IPS-NIHi7 (cell line): ENCODE results near the gene ARHGAP22.

Source experiments
- DNase-seq: peaks from one replicate; pipeline ENCODE4 v3.0.0; 2012; ENCODE audit warnings: mixed read lengths; ENCODE audit errors: extremely low spot score

The ARHGAP22 gene

GRCh38 chr10:48533540-48533939 is 71.3 kb downstream of the ARHGAP22 start:
- DNase-seq, result no peak

DNA sequence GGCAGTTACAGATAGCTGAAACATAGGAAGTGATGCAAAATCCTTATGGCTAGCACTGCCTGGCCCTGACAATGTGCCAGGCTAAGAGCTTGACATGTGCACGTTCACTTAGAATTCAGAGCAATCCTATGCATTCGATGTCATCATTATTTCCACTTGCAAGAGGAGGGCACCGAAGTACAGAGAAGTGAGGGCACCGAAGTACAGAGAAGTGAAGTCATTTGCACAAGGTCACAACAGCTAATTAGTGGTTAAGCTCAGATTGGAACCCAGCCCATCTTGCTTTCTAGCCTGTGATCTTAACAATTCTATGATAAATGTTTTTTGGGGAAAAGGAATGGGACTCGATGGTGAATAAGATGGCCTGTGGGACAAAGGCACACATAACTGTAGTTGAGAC is 73.4 kb downstream of the ARHGAP22 start:
- no peak for DNase-seq

GRCh38 chr10:48529331-48529730 is 75.5 kb downstream of the ARHGAP22 start:
- no peak for DNase-seq

DNA sequence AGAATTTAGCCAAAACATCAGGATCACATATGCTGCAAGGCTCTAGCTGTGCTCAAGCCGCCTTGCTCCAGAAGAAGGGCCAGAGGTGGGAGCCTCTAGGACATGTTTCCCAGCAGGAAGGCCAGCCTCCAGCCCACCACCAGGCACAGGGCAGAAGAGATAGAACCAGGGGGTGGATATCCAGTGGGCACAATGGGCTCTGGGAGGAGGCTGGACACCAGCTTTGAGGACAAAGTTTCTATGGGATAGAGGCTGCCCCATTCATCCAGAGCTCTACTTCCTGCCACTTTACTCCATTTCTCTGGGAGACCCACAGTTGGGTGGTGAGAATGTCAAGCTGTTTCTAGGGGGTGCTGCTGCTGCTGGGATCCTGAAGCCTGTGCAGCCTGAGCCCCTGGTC is 77.1 kb downstream of the ARHGAP22 start:
- DNase-seq, result no peak

DNA sequence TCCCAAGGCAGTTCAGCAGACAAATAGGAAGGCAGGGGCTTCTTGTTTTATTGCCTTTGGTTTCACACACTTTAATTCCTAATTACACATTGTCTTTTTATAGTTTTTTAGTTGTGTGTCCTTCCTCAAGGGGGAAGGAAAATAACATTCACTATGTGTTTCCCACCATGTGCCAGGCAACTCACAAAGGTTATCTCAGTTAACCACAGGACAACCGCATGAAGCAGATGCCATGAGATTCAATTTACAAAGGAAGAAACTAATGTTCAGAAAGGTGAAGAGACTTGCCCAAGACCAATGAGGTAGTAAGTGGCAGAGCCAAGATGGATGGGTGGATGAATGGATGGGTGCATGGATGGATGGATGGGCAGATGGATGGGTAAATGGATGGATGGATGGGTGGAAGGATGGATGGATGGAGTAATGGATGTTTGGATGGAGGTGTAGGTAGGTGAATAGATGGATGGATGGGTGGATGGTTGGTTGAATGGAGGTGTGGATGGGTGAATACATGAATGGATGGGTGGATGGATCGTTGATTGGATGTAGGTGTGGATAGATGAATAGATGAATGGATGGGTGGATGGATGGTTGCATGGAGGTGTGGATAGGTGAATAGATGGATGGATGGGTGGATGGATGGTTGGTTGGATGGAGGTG is 77.9 kb downstream of the ARHGAP22 start:
- DNase-seq, result no peak

DNA sequence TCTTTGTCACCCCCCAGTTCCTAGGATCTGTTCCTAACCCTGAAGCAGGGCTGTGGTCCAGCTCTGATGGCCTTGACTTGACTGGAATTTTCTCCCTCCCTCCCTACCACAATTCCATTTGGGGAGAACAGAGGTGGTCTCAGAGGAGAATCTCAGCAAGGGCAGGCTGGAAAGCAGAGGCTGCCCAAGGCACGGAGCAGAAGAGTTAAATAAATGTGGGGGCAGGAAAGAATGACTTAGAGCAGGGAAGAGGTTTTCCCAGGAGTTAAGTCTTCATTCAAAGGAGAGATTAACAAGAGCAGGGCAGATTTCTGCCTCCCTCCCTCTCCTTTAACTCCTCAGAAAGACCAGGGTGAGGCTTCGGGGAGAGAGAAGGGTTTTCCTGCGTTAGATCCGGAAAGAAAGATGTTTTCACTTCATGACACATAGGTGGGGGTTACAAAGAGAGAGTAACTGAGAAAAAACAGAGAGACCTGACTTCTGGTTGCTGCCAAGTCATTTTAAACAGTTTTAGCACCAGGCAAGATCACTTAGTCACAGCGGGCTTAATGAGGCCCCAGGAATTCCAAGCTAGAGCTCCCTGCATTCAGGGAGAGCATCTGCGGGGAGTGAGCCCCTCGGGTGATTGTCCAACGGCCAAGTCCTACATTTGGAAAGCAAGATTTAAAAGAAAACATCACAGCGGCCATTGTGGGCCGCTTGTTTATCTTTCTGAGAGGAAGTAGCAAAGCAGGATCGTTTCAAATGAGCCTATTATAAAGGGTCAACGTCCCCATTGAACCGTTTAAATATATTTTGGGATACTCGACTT is 78.7 kb downstream of the ARHGAP22 start:
- no peak for DNase-seq

GRCh38 chr10:48525113-48525512 is 79.8 kb downstream of the ARHGAP22 start:
- no peak for DNase-seq

GRCh38 chr10:48523820-48524758 is 80.8 kb downstream of the ARHGAP22 start:
- peak; percentile 83 for DNase-seq

- DNase-seq, result peak; percentile 65
These were observed 81.6 kb downstream of the ARHGAP22 start for GRCh38 chr10:48523212-48523819.

DNA sequence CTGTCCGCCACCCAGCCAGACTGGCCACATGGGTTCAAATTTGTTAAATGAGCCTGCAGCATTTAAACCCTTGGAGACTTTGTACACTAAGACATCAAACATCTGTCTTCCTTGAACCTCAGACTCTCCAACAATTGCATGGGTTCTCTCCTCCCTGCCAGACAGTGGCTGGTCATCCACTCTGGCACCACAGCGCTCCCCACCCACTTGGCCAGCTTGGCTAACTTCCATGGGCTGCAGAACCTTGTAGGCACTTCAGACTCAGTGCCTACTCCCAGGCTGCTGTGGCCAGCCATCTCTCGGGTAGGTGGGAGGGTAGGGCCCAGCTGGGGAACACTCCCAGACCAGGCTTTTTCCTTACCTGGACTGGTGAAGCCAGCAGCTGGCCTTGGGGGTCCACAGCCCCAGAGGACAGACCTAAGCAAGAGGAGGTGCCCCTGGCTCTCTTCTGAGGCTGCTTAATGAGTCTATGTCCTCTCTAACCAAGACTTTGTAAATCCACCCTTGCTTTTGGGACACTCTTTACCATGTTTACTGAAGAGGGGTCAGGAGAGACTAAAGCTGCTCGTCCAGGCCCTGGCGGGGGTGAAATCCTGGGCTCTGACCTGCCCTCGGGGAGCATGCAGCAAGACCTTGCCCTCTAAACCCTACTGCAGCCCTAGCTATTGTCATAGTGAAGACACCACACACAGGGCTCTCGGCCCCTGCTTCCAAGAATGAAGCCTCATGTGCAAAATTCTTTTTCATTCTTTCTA is 82.7 kb downstream of the ARHGAP22 start:
- DNase-seq, result no peak

GRCh38 chr10:48520594-48520993 is 84.3 kb downstream of the ARHGAP22 start:
- DNase-seq, result no peak

DNA sequence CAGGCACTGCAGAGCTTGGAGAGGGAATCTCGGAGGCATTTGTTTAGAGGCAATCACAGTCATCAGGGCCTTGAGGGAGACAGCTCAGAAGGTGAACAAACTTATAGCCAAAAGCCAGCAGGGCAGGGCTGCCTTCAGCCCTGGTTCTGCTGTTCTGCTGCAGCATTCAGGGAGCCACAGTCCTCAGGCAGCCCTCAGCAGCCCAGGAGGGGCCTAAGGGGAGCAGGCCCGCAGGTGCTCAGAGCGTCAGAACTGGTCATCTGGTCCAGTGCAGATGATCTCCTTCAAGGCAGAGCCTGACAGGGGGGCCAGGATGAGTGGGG is 84.7 kb downstream of the ARHGAP22 start:
- no peak for DNase-seq

DNA sequence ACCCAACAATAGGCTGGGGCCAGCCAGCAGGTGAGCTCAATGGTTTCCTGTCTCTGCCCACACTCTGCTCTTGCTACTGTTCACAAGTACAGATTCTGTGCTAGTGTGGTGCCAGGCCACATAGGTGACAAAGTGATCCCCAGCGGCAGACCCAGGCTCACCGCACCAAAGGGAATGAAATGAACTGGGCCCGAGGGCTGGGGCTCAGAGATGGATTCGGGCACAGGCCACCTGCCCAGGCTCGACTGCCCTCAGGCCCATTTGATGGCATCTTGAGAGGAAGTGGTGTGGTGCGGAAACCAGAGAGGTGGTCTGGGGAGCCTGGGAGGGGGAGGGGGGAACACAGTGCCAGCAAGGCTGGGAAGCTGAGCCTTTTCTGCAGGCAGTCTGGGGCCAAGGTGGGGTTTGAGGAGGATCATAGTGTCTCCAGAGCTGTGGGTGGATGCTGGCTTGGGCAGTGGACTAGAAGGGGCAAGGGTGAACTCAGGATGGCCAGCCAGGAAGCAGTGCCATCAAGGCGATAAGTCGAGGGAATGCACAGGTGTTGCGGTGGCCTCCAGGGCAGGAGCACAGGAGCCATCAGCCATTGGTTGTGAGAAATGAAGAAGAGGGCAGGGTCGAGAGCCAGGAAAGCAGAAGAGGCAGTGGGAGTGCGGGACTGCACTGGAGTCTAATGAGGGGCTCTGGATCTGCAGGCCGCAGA is 85.2 kb downstream of the ARHGAP22 start:
- DNase-seq, result no peak

DNA sequence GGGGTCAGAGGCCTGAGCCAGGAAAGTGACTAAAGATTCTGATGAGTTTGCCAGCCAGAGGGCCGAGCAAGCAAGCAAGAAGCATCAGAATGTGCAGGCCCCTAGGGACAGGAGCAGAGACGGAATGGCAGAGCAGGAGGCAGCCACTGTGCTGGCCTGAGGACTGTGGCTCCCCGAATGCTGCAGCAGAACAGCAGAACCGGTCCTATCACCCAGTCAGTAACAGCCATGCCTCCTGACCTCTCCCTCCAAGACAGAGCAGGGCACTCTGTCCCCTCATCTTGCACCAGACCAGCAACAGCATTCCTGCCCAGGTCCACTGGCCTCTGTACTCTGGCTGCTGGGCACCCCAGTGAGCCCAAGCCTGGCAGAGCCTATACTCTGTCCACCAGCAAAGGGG is 85.9 kb downstream of the ARHGAP22 start:
- no peak for DNase-seq

DNA sequence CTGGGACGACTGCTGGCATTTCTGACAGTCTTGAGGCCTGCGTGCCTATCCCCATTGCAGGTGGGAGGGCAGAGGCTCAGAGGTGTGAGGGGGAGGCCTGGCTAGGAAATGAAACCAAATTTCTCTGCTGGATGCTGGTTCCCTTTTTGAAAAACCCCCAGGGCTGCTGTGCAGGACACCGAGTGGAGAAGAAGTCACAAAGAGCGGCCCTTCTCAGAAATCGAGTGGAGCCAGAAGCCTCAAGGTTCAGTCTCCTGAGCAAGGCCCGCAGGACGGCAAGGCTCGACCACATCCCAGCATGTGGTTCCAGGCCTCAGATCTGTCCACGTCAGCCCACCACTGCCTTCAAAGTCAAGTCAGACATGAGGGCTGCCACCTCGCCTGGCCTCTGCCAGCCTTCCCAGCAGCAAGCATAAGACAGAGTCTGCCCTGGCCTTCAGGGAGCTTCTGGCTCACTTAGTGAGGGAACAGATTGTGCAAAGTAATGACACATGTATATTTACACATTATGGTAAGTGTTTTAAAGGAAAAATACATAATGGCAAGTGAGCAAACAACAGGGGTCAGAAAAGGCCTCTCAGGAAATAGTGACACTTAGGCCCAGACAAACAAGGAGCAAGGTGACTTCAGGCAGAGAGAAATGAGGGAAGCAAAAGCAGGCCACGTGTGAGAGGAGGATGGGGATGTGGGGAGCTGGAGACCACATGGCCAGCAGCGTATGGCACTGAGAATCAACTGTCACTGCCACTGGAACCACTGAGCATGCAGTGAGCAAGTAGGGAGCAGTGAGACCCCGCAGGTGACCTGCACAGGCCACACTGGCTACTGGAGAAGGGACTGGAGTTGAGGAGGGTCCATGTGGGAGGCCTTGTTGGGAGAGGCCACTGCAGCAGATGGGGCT is 86.7 kb downstream of the ARHGAP22 start:
- no peak for DNase-seq

- DNase-seq, result no peak
These were observed 87.4 kb downstream of the ARHGAP22 start for GRCh38 chr10:48517482-48517881.

DNA sequence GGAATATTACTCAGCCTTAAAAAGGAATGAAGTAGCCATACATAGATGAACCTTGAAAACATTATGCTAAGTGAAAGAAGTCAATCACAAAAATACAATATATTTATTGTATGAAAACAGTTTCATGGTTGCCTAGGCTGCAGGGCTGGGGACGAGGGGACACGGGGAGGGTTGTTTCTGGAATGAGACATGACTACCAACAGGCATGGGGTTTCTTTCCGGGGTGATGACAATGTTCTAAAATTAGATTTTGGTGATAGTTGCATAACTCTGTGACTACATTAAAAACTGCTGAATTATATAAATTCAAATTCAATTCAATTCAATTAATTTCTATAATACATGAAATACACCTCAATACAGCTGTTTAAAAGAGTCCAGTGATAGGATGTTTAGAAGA is 88.0 kb downstream of the ARHGAP22 start:
- DNase-seq, result no peak

DNA sequence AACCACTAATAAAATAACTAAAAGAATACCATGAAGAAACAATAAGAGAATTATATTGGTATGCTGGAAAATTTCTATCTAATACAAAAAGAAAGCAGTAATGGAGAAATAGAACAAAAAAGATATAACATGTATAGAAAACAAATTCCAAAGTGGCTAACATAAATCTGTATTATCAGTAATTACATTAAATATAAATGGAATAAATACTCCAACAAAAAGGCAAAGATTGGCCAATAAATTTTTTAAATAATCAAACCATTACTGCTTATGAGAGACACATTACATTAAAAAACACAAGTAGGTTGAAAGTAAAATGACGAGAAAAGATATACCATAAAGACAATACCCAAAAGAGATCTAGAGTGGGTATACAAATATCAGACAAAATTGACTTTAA is 90.0 kb downstream of the ARHGAP22 start:
- DNase-seq, result no peak

DNA sequence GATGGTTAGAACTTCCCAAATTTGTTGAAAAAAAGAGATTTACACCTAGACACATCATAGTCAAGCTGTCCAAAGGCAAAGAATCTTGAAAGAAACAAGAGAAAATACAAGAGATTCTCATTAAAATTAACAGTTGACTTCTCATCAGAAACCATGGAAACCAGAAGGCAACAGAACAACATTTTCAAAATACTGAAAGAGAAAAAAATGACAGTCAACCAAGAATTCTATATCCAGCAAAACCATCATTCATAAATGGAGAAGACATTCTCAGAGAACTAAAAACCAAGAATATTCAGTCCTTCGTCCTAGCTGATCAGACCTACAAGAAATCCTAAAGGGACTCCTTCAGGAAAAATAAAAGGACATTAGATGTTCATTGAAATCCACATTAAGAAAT is 90.6 kb downstream of the ARHGAP22 start:
- DNase-seq, result no peak

DNA sequence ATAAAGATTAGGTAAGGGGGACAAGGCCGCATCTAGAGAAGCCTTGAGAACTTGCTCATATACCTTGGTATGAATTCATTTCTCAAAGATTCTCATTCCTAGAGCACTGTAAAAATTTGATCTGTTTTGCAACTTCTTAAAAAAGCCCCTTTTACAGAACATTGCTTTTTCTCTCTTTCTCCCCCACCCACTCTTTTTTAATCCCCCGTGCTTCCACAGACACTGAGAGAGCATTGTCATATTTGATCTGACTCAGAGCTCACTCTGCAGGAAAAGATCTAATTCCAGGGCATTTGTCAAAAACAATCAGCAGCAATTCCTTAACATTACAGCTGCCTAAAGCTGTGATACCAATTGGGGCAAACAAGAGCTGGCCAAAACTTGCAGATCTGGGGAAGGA is 92.0 kb downstream of the ARHGAP22 start:
- DNase-seq, result no peak
